GM23248 (cell line): ENCODE results near the gene ALDH1A3.

ENCODE experiments used
- EZH2 ChIP-seq: fragments of 200-600 bp; sonication (generic); IDR thresholded peaks from 2 replicates; pipeline ENCODE4 v1.6.1; 2018; ENCODE audit warnings: antibody characterized with exemption, mild to moderate bottlenecking; ENCODE audit not compliant: insufficient read depth, poor library complexity, severe bottlenecking
- EZH2phosphoT487 ChIP-seq: fragments of 200-600 bp; sonication (generic); IDR thresholded peaks from 2 replicates; pipeline ENCODE4 v1.6.1; 2018; ENCODE audit warnings: antibody characterized with exemption, moderate library complexity, mild to moderate bottlenecking, low read depth; ENCODE audit not compliant: insufficient read depth

GRCh38 chr15:100832149-100832942 is 47.3 kb upstream of the ALDH1A3 start:
- TF ChIP-seq EZH2 (no peak), EZH2phosphoT487 (no peak)
